ENCODE data around the gene OTUB1. TPM values are rescaled to one million over a fixed set of nuclear protein-coding genes. Genes with fewer than 3 reads are reported as not detected.
A peak's percentile ranks its signal among the peaks of the same experiment; 100 is the strongest.
"Not testable (repeated sequence)": the region's sequence is repeated elsewhere in the genome, so short reads cannot be mapped to it uniquely, and the experiment has no call there.

Gene OTUB1, protein sequence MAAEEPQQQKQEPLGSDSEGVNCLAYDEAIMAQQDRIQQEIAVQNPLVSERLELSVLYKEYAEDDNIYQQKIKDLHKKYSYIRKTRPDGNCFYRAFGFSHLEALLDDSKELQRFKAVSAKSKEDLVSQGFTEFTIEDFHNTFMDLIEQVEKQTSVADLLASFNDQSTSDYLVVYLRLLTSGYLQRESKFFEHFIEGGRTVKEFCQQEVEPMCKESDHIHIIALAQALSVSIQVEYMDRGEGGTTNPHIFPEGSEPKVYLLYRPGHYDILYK
- polyA plus RNA-seq (ENCODE audit: insufficient read length in 3 of 3): 100 to 1,000 TPM in 1 of 3 donors, 10 to 100 TPM in 2; 96.8 to 103 (median 97.5) TPM

DNA sequence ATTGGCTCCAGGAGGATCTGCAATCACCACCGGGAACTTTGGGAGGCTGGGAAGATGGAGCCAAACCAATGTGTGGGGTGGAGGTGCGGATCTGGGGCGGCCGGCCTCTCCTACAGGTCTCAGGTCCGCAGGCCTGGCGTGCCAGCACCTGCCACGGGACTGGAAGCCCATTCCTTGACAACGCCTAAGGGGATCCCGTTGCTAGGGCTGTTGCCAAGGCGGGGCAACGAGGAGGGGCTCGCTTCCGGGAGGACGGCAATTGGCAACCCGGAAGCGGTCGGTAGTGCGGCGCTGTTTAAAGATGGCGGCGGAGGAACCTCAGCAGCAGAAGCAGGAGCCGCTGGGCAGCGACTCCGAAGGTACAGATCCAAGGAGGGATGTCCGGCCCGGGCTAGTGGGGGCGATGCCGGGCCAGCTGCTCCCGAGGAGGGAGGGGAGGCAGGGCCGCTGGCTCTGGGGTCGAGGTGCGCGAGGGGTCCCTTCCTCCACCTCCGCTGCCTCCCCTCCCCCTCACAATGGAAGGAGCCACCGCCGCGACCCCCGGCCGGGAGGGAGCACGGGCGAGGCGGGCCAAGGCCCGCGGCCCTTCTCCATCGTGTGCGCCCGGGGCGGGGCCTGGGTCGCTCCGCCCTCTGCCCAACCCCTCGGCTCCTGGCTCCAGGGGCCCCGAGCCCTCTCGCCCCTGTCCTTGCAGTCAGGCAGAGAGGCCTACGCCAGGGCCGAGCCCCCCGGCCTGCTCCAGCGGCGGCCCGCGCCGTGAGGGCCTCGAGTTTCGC lies at the start of gene OTUB1:
TSS of gene OTUB1 (plus strand) at position 283 of the 776 bp plus-strand sequence. CDS start at position 302, 19 bp downstream.
- DNase-seq (ENCODE audit: low read depth in 3 of 3, low spot score in 2 of 3): no peak

DNA sequence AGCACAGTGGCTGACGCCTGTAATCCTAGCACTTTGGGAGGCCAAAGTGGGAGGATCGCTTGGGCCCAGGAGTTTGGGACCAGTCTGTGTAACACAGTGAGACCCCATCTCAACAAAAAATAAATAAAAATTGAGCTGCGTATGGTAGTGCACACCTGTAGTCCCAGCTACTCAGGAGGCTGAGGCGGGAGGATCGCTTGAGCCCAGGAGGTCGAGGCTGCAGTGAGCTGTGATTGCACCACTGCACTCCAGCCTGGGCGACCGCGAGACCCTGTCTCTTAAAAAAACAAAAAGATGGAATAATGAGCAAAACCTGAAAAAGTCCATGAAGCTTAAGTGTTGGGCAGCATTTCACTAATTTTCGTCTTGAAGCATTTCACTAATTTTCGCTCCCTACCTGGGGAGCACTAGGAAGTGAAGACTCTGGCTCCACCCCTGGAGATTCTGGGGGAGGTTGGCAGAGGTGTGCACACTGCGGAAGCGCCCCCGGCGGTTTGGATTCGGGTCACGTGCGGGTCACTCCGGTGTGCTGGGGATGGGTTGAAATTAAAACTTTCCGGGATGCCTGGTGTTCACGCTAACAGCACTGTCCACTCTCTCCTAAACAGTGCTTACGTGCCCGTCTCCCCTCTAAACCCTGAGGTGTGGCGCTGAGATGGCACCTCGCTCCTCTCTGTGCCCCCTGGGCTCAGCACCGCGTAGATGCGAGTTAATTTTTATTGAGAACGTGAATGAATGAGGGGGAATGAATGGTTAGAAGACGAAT lies 48.3 kb upstream of the OTUB1 start:
- DNase-seq (ENCODE audit: low read depth in 3 of 3, low spot score in 2 of 3): no peak

DNA sequence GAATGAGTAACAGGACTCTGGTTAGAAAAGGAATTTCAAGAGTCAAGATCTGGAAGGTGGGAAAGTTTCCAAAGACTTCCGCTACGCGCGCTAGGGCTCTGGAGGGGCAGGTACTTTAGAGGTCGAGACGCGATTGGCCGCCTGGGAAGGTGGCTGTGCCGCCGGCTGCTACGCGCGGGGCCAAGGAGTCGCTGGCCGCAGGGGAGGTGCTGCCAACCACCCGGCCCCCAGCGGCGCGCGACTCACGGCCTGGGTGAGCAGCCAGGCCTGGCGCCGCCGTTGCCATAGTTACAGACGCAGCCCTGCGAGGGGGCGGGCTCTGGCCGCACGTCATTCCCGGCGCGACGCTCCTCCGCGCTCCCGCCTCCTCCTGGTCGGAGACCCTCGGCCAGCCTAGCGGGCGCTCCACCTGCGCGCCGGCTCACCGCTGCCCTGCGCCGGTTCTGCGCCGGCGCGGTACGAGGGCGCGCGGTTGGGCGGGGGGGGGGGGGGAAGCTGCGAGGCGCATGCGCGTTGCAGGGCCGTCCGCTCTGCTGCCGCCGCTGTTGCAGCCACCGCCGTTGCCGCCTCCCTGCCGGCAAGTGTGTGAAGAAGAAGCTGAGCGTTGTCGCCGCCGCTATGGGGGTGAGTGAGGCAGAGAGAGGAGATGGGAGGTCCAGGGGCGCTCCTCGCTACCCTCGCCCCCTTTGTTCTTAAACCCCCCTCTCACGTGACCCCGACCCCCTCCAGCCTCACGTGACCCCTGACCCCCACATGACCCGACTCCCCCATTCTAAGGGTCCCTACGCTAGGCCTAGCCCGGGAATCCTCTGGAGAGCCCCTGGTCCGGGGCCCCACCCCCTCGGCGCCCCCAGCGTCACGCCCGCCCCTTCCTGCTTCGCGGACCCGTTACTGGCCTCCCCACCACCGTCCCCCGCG lies 47.5 kb upstream of the OTUB1 start, which contains the start of gene NAA40:
TSS of gene NAA40 (plus strand) at position 524 of the 918 bp plus-strand sequence. CDS start at position 619, 95 bp downstream.
- DNase-seq (ENCODE audit: low read depth in 3 of 3, low spot score in 2 of 3): peak; percentile 85 to 90 (median 87)

DNA sequence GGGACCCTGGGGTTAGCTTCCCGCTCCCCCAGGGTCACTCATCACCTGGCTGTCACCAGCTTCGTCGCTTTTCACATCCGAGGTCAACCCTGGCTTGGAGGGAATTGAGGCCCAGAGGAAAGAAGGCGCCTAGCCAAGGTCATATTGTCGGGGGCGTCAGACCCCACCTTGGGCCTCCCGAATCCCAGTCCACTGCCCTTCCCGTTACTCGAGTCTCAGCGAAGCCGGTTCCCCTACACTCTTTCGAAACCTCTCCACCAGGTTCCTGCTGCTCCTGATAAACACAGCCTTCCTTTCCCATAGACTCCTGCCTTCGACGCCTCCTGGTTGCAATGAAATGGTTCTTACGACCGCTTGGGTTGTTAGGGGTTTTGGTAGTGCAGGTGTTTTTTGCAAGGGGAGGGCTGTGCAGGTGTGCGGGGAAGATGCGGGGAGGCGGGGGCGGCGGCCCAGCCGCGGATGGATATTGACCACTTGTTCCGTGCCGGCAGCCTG lies 46.8 kb upstream of the OTUB1 start:
- no peak for DNase-seq (ENCODE audit: low read depth in 3 of 3, low spot score in 2 of 3)

DNA sequence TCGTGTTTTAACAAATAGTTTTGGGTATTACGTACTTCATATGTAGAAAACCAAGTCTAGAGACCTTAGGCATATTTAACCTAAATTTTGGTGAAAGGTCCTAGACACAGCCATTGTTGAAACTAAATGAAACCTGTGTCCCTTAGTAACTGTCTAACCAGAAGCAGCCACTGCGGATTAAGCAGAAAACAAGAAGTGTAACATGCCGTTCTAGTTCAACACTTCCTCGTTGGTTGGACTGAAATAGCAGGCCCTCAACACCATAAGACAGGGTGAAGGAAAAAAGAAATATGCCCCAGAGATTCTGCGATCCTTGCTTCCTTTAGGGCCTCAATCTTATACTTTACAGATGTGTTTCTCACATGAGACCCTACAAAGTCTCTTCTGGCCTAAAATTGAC lies 45.5 kb upstream of the OTUB1 start:
- DNase-seq (ENCODE audit: low read depth in 3 of 3, low spot score in 2 of 3): no peak

DNA sequence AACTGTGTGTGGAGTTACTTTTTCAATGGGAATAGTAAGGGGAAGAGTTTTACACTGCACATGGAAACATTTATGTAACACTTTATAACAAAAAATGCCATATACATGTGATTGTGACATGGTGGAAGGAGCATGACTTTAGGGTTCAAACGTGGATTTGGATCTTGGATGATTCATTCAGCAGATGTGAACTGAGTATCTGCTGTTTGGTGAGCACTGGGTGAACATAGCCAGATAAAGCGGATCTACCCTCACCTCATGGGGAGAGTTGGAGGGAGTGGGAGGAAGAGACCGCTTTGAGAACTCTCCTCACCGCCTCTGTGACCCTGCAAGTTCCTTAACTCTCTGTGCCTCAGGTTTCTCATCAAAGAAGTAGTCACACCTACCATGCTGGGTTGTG lies 44.3 kb upstream of the OTUB1 start:
- DNase-seq (ENCODE audit: low read depth in 3 of 3, low spot score in 2 of 3): no peak

DNA sequence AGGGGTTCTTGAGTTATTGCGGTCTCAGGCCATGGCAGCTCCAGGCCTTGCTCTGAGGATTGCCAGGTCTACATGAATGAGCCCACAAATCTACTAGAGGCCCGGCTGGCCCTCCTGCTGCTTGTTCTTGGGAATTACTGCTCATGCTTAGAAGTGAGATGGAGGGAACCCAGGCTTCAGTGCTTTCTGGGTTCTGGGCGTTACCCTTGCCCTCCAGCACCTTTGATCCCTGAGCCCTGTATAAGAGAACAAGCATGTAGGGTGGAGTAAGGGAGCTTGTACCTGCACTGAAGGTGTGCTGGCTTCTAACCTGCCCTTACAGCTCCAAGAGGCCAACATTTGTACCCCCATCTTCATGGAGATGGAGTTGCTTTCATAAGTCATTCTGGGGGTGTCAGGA lies 43.4 kb upstream of the OTUB1 start:
- no peak for DNase-seq (ENCODE audit: low read depth in 3 of 3, low spot score in 2 of 3)

DNA sequence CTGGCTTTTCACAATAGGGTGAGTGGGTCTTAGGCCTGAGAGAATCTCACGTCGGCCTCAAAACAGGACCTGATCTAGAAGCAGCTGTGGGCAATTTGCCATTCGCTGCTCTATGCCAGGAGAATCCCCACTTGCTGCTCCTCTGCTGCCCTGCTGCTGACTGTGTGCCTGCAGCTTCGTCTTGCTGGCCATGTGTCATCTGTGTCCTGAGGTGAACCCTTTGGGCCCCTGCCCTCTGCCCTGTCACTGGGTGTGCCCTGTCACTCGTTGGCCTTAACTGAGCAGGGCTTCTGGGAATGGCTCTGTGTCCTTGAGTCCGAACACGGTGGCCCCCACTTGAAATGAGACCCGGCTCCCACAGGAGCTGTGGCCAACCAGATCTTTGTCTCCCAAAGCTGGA lies 41.3 kb upstream of the OTUB1 start:
- no peak for DNase-seq (ENCODE audit: low read depth in 3 of 3, low spot score in 2 of 3)

DNA sequence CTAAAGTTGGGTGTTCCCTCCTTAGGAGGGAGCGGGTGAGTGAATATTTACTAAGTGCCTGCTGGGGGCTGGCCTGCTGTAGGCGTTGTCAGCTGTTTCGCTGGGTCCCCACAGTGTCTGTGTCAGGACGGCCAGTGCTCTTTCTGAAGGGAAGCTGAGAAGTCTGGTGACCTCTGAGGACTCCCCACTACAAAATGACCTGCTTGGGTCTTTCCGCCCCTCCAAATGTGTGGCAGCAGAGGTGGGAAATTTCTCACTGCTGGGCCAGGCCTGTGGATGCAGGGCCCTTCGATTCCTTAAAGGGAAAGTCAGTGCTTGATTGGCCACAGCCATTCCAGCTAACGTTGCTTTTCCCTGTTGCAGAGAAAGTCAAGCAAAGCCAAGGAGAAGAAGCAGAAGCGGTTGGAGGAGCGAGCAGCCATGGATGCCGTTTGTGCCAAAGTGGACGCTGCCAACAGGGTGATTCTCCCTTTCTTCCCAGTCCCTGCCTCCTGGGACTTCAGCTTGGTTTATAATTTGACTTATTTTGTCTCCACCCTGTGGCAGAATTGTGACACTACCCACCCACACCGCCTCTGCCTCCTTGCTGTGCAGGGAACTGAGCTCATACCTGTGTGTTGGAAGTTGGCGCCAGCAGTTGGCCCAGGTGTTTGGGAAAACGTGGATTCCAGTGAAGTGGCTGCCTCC lies 40.6 kb upstream of the OTUB1 start:
- DNase-seq (ENCODE audit: low read depth in 3 of 3, low spot score in 2 of 3): peak in 1 of 3 donors; percentile 67

DNA sequence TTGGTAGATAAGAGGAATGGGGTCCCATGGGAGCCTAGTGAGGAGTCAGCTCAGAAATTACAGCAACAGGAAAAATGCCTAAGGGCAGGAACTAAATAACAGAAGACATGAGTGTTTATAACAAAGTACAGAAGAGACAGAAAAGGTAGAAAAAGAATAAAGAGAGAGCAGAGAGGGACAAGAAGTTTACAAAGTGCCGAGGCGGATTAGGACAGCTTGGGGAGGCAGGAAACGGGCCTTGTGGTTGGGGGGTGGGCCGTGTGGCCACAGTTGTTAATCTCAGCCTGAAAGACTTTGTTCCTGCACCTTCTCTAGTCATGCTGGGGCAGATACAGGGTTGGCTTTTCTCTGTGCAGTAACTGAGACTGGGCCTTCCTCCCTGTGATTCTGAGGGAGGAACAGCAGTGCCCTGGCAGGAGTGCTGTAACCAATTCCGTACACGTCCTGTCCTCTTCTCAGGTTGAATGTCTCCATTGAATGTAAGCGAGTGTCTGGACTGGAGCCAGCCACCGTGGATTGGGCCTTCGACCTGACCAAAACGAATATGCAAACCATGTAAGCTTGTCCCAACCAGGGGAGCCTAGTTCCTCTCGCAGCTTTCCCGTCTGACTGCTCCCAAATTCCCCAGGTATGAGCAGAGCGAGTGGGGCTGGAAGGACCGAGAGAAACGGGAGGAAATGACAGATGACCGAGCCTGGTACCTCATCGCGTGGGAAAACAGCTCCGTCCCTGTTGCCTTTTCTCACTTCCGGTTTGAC lies 34.3 kb upstream of the OTUB1 start:
- no peak for DNase-seq (ENCODE audit: low read depth in 3 of 3, low spot score in 2 of 3)

DNA sequence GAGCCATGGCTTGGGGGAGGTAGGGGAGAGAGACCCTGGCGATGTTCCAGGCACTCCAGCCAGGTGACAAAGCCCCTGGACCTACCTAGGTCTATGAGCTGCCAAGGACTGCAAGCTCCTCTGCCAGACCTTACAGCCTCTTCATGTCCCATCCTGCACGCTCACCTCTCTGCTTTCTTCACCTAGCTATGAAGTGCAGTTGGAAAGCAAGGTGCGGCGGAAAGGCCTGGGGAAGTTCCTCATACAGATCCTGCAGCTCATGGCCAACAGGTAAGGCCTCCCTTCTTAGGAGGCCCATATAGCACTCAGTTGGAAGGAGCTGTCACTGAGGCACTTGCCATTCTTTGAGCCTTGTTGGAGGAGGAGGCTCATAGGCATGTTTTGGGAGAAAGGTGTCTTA lies 33.7 kb upstream of the OTUB1 start:
- DNase-seq (ENCODE audit: low read depth in 3 of 3, low spot score in 2 of 3): no peak

DNA sequence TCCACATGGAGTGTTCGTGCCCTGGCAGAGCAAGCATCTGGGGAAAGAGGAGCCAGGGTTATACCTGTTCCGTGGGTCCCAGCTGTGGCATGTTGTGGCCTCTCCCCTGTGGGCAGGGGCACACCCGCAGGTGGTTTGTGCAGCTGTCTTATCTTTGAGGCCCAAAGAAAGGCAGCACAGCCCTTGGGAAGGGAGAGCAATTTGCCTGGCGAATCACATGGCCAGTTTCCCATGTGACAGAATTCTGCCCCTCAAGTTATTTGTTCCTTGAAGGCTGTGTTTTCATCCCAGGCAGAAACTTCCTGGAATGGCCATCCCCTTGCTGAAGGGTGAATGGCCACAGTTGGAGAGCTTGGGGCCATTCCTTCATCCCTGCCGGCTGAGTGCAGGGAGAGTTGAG lies 28.2 kb upstream of the OTUB1 start:
- no peak for DNase-seq (ENCODE audit: low read depth in 3 of 3, low spot score in 2 of 3)

DNA sequence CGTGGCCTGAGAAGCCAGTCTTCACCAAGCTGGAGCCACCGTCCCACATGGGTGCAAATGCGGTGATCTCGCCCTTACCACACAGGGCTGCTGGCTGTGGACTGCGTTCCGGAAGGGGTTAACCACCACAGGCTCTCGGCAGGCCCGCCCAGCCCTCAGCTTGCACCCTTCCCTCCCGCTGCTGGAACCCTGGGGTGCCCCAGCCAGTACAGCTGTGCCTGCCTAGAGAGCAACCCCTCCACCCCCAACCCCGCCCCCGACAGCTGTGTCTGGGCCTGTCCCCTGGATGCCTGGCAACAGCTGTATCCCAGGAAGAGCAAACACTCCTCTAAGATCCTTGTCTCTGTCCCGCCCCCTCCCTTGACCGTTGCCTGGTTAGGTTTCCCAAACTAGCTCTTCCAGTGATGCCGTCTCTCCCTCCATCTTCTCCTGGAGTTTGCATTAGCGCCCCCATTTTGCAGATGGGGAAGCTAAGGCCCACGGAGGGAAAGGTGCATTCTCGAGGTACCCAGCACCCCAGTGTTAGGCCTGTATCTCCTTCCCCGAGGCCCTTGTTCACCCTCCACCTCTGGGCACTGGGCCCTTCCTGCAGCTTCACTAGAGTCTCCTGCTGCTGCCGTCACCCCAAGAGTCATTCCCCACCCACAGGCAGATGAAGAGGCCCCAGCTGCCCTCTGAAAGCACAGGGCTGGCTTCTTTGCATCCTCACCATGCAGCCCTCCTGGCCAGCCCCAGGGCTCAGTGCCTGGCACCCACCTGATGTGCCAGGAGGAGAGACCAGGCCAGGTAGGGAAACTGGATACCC lies 24.4 kb upstream of the OTUB1 start:
- DNase-seq (ENCODE audit: low read depth in 3 of 3, low spot score in 2 of 3): no peak

DNA sequence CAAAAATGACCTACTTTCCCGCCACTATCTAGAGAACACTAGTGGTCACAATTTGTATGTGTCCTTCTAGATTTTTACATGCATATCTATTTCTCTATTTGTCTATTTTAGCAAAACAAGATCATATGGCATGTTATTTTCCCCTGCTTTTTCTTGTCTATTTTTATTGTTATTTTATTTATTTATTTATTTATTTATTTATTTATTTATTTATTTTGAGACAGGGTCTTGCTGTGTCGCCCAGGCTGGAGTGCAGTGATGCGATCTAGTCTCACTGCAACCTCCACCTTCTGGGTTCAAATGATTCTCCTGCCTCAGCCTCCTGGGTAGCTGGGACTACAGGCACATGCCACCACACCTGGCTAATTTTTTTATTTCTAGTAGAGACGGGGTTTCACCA lies 22.3 kb upstream of the OTUB1 start:
- DNase-seq (ENCODE audit: low read depth in 3 of 3, low spot score in 2 of 3): not testable (repeated sequence)

DNA sequence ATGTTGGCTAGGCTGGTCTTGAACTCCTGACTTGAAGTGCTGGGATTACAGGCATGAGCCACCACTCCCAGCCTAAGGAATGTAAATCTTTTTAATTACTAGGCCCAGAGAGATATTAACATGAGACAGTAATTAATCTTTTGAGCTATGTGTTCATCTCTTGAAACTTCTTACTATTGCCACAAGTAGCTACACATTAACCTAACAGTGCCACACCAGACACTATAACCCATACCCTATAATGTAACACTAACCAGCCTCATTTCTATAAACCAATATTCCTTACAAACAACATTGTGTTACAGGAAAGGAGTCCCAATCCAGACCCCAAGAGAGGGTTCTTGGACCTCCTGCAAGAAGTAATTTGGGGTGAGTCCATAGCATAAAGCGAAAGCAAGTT lies 19.8 kb upstream of the OTUB1 start:
- DNase-seq (ENCODE audit: low read depth in 3 of 3, low spot score in 2 of 3): no peak

DNA sequence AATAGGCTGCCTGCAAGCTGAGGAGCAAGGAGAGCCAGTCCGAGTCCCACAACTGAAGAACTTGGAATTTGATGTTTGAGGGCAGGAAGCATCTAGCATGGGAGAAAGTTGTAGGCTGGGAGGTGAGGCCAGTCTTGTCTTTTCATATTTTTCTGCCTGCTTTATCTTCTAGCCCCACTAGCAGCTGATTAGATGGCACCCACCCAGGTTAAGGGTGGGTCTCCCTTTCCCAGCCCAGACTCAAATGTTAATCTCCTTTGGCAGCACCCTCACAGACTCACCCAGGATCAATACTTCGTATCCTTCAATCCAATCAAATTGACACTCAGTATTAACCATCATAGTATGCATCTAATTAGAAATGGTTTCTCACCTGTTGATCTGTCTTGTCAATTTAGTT lies 16.8 kb upstream of the OTUB1 start:
- no peak for DNase-seq (ENCODE audit: low read depth in 3 of 3, low spot score in 2 of 3)

DNA sequence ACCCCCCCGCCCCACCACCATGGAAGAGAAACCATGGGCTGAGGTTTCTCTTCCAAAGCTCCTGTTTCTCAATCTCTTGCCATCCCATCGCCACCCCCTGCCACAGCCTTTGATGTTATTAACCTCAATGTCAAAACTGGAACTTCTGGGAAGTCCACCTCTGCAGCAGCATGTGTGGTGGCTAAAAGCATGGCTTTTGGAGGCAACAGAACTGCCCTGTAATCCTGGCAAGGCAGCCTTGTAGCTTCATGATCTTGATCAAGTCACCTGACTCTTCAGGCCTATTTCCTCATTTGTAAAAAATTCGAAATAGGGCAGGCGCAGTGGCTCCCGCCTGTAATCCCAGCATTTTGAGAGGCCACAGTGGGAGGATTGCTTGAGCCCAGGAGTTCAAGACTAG lies 15.3 kb upstream of the OTUB1 start:
- no peak for DNase-seq (ENCODE audit: low read depth in 3 of 3, low spot score in 2 of 3)

DNA sequence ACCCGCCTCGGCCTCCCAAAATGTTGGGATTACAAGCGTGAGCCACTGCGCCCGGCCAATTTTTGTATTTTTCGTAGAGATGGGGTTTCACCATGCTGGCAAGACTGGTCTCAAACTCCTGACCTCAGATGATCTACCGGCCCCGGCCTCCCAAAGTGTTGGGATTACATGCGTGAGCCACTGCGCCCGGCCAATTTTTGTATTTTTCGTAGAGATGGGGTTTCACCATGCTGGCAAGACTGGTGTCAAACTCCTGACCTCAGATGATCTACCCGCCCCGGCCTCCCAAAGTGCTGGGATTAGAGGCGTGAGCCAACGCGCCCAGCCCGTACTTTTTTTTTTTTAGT lies 12.4 kb upstream of the OTUB1 start:
- not testable (repeated sequence) for DNase-seq (ENCODE audit: low read depth in 3 of 3, low spot score in 2 of 3)
